H1 (cell line): ENCODE measurements around the gene SON. TPM values are rescaled to one million over a fixed set of nuclear protein-coding genes. Genes with fewer than 3 reads are reported as not detected.

ENCODE experiments used
- CTCF ChIA-PET: fragments of 300-600 bp; sonication (Branson Sonifier 250); formaldehyde crosslinking; loops from one replicate; lab custom pipeline; 2021; ENCODE audit not compliant: partially characterized antibody; lab: Charles Lee
- POLR2A ChIA-PET: fragments of 300-600 bp; sonication (Branson Sonifier 250); formaldehyde crosslinking; loops from one replicate; lab custom pipeline; 2021; ENCODE audit warnings: inconsistent platforms; ENCODE audit not compliant: partially characterized antibody; lab: Charles Lee
- DNase-seq, 2 experiments: peaks; one replicate each; pipeline versions ENCODE4 v3.0.0 to v3.0.0-alpha.2; 2010 to 2022; ENCODE audit warnings: low spot score in 2 of 2, low read depth in 1 of 2, mixed read lengths in 1 of 2
- FAIRE-seq: peaks from 2 replicates; lab custom pipeline; 2011; peaks lifted over from hg19 to GRCh38; lab: Jason Lieb, UNC
- H2AFZ ChIP-seq: 2 replicates; pipeline ENCODE4 v1.8.1; 2012; ENCODE audit warnings: low read length, inconsistent platforms
- H2AK5ac ChIP-seq: 2 replicates; pipeline ENCODE4 v1.6.1; 2013; ENCODE audit warnings: low read depth, low read length
- H2BK120ac ChIP-seq: replicated peaks from 2 replicates; pipeline ENCODE3; 2013; ENCODE audit warnings: low read depth, low read length, inconsistent platforms
- H2BK12ac ChIP-seq: 2 replicates; pipeline ENCODE4 v1.6.1; 2013; ENCODE audit warnings: low read depth, low read length
- H2BK15ac ChIP-seq: 2 replicates; pipeline ENCODE4 v1.6.1; 2013; ENCODE audit warnings: low read length
- H2BK20ac ChIP-seq: 2 replicates; pipeline ENCODE4 v1.6.1; 2013; ENCODE audit warnings: low read length
- H2BK5ac ChIP-seq: 2 replicates; pipeline ENCODE4 v1.6.1; 2013; ENCODE audit warnings: low read depth, low read length
- H3K14ac ChIP-seq: 2 replicates; pipeline ENCODE4 v1.6.1; 2013; ENCODE audit warnings: inconsistent platforms; ENCODE audit not compliant: insufficient read length
- H3K18ac ChIP-seq: 2 replicates; pipeline ENCODE4 v1.6.1; 2013; ENCODE audit warnings: low read length; ENCODE audit errors: extremely low read depth
- H3K23ac ChIP-seq: 2 replicates; pipeline ENCODE4 v1.6.1; 2013; ENCODE audit warnings: inconsistent platforms; ENCODE audit not compliant: insufficient read length
- H3K23me2 ChIP-seq: 2 replicates; pipeline ENCODE4 v1.6.1; 2013; ENCODE audit warnings: low read depth, low read length
- H3K27ac ChIP-seq: 2 replicates; pipeline ENCODE4 v1.6.1; 2011; ENCODE audit warnings: low read depth, low read length, inconsistent platforms
- H3K27me3 ChIP-seq, 4 experiments: replicated peaks in 1 of 4; 1 replicate in 1 of 4; 2 replicates in 3 of 4; pipeline versions ENCODE4 v1.6.1 to v1.8.1; 2011 to 2013; ENCODE audit warnings: low read length in 3 of 4, mild to moderate bottlenecking in 3 of 4, inconsistent platforms in 2 of 4, mixed read lengths in 2 of 4, moderate library complexity in 1 of 4; ENCODE audit not compliant: control insufficient read depth in 3 of 4, insufficient read depth in 3 of 4; ENCODE audit errors: extremely low read depth in 1 of 4
- H3K36me3 ChIP-seq, 4 experiments: 2 replicates each; pipeline versions ENCODE4 v1.6.1 to v1.8.1; 2011 to 2013; ENCODE audit warnings: mild to moderate bottlenecking in 4 of 4, low read length in 3 of 4, moderate library complexity in 2 of 4, control low read depth in 1 of 4, inconsistent platforms in 1 of 4; ENCODE audit not compliant: insufficient read depth in 4 of 4, control insufficient read depth in 2 of 4
- H3K4ac ChIP-seq: replicated peaks from 2 replicates; pipeline ENCODE3; 2013; ENCODE audit warnings: low read length, low read depth, mixed read lengths, inconsistent platforms; ENCODE audit not compliant: insufficient read length
- H3K4me1 ChIP-seq, 4 experiments: replicated peaks in 1 of 4; 1 replicate in 1 of 4; 2 replicates in 3 of 4; pipeline versions ENCODE4 v1.6.1 to v1.8.1; 2011 to 2013; ENCODE audit warnings: low read length in 3 of 4, inconsistent platforms in 2 of 4, mixed read lengths in 1 of 4; ENCODE audit not compliant: insufficient read depth in 4 of 4, control insufficient read depth in 3 of 4
- H3K4me2 ChIP-seq, 2 experiments: 2 replicates each; pipeline versions ENCODE4 v1.6.1 to v1.8.1; 2011 to 2013; ENCODE audit warnings: low read depth in 2 of 2, low read length in 2 of 2, control low read depth in 1 of 2, inconsistent platforms in 1 of 2, mild to moderate bottlenecking in 1 of 2; ENCODE audit not compliant: insufficient read depth in 1 of 2
- H3K4me3 ChIP-seq, 4 experiments: fragments of 200-600, 300-600 bp in 1 of 4; sonication (generic), shearing (Covaris generic), sonication (Bioruptor Twin) in 1 of 4; 2 replicates each; pipeline versions ENCODE4 v1.5.1 to v1.8.1; 2011 to 2016; ENCODE audit warnings: low read length in 4 of 4, low read depth in 3 of 4, control low read depth in 2 of 4, inconsistent platforms in 2 of 4, mild to moderate bottlenecking in 2 of 4, mixed read lengths in 1 of 4, moderate library complexity in 1 of 4; ENCODE audit not compliant: insufficient read depth in 2 of 4; ENCODE audit errors: extremely low read depth in 1 of 4
- H3K56ac ChIP-seq: replicated peaks from 2 replicates; pipeline ENCODE3; 2013; ENCODE audit warnings: low read depth, mild to moderate bottlenecking, mixed read lengths, low read length, inconsistent platforms; ENCODE audit not compliant: insufficient read length
- H3K79me1 ChIP-seq: 2 replicates; pipeline ENCODE4 v1.6.1; 2013; ENCODE audit warnings: low read depth, low read length, control low read depth
- H3K79me2 ChIP-seq, 2 experiments: 2 replicates each; pipeline versions ENCODE4 v1.6.1 to v1.8.1; 2012 to 2013; ENCODE audit warnings: low read length in 2 of 2, mild to moderate bottlenecking in 2 of 2, inconsistent platforms in 1 of 2; ENCODE audit not compliant: insufficient read depth in 2 of 2, control insufficient read depth in 1 of 2
- H3K9ac ChIP-seq, 4 experiments: replicated peaks in 1 of 4; 1 replicate in 1 of 4; 2 replicates in 3 of 4; pipeline versions ENCODE4 v1.6.1 to v1.8.1; 2011 to 2013; ENCODE audit warnings: low read depth in 3 of 4, low read length in 3 of 4, control low read depth in 2 of 4, mild to moderate bottlenecking in 2 of 4, moderate library complexity in 2 of 4, inconsistent platforms in 1 of 4; ENCODE audit errors: extremely low read depth in 1 of 4
- H3K9me3 ChIP-seq, 2 experiments: 2 replicates each; pipeline versions ENCODE4 v1.6.1 to v1.8.1; 2012 to 2013; ENCODE audit warnings: mild to moderate bottlenecking in 2 of 2, moderate library complexity in 2 of 2, control low read depth in 1 of 2, inconsistent platforms in 1 of 2, low read depth in 1 of 2, low read length in 1 of 2, mixed read lengths in 1 of 2; ENCODE audit not compliant: insufficient read depth in 2 of 2
- H4K20me1 ChIP-seq, 2 experiments: replicated peaks in 1 of 2; 2 replicates each; pipeline versions ENCODE3 to v1.8.1; 2011 to 2013; ENCODE audit warnings: inconsistent platforms in 2 of 2, low read length in 2 of 2, mild to moderate bottlenecking in 1 of 2; ENCODE audit not compliant: insufficient read depth in 2 of 2, control insufficient read depth in 1 of 2
- H4K5ac ChIP-seq: 2 replicates; pipeline ENCODE4 v1.6.1; 2013; ENCODE audit warnings: low read length, low read depth, mixed read lengths, inconsistent platforms; ENCODE audit not compliant: insufficient read length
- H4K8ac ChIP-seq: 2 replicates; pipeline ENCODE4 v1.8.0; 2013; ENCODE audit warnings: mild to moderate bottlenecking, moderate library complexity, low read length, inconsistent platforms; ENCODE audit not compliant: insufficient read depth; ENCODE audit errors: extremely low read depth
- H4K91ac ChIP-seq: replicated peaks from 2 replicates; pipeline ENCODE3; 2013; ENCODE audit warnings: low read length, mixed read lengths, inconsistent platforms; ENCODE audit not compliant: insufficient read length
- ATF3 ChIP-seq: IDR thresholded peaks from 2 replicates; pipeline ENCODE4 v1.6.1; 2011; ENCODE audit warnings: low read depth, mild to moderate bottlenecking, low read length; ENCODE audit not compliant: insufficient read depth
- CBX8 ChIP-seq: fragments of 300-800, 300-1000 bp; sonication (generic); IDR thresholded peaks from 2 replicates; pipeline ENCODE4 v1.7.1; 2016; ENCODE audit warnings: low read depth, low read length, borderline replicate concordance
- CTBP2 ChIP-seq: IDR thresholded peaks from 2 replicates; pipeline ENCODE4 v1.7.0; 2011; ENCODE audit warnings: borderline replicate concordance, mild to moderate bottlenecking, moderate library complexity, mixed read lengths, low read length; ENCODE audit not compliant: insufficient read depth, insufficient read length
- EGR1 ChIP-seq: IDR thresholded peaks from 2 replicates; pipeline ENCODE4 v1.6.1; 2011; ENCODE audit warnings: low read depth, low read length, borderline replicate concordance
- HDAC2 ChIP-seq, 2 experiments: fragments of 300-600 bp in 1 of 2; sonication (generic) in 1 of 2; IDR thresholded peaks; 2 replicates each; pipeline ENCODE4 v1.6.1; 2011 to 2012; ENCODE audit warnings: low read depth in 2 of 2, low read length in 2 of 2, mild to moderate bottlenecking in 2 of 2, moderate library complexity in 2 of 2, borderline replicate concordance in 1 of 2, inconsistent platforms in 1 of 2
- HDAC6 ChIP-seq: IDR thresholded peaks from one replicate; pipeline ENCODE4 v1.7.1; 2012; ENCODE audit warnings: low read depth, mild to moderate bottlenecking, inconsistent platforms, low read length, moderate library complexity
- KDM1A ChIP-seq: fragments of 200-600, 300-600 bp; sonication (generic); IDR thresholded peaks from 2 replicates; pipeline ENCODE4 v1.7.1; 2016; ENCODE audit warnings: mild to moderate bottlenecking, low read length, borderline replicate concordance
- PHF8 ChIP-seq: fragments of 200-600 bp; sonication (generic); conservative IDR thresholded peaks from 2 replicates; pipeline ENCODE4 v1.7.1; 2012; ENCODE audit warnings: low read depth, mild to moderate bottlenecking, inconsistent platforms, low read length, moderate library complexity
- POLR2AphosphoS5 ChIP-seq: IDR thresholded peaks from 2 replicates; pipeline ENCODE4 v1.6.1; 2011; ENCODE audit warnings: low read depth, low read length
- SAP30 ChIP-seq: fragments of 300-600 bp; sonication (generic); IDR thresholded peaks from 2 replicates; pipeline ENCODE4 v1.7.1; 2012; ENCODE audit warnings: low read length, moderate library complexity, mild to moderate bottlenecking, inconsistent platforms; ENCODE audit not compliant: insufficient read depth, insufficient replicate concordance
- WGBS, 2 experiments: shearing (Covaris generic) in 1 of 2; methylation state at CpG; one replicate each; pipeline versions ENCODE4 v1.1.6 to v1.1.7; 2013 to 2015; ENCODE audit warnings: low lambda C conversion rate in 2 of 2, mixed read lengths in 2 of 2, inconsistent platforms in 1 of 2, low coverage in 1 of 2, missing lambda C conversion rate in 1 of 2; ENCODE audit not compliant: insufficient replicate concordance in 2 of 2, insufficient coverage in 1 of 2, insufficient read length in 1 of 2; ENCODE audit errors: extremely low coverage in 1 of 2, missing lambda C conversion rate in 1 of 2; 5-methylcytosine and 5-hydroxymethylcytosine counted together
- polyA plus RNA-seq, 7 experiments: library from polyadenylated mRNA; depleted of rRNA in 3 of 7; stranded (reverse) in 5 of 7; unstranded in 2 of 7; fragments of >200 nt in 5 of 7; fragments of 200-250 nt in 2 of 7; gene quantifications; 1 replicate in 5 of 7; 2 replicates in 1 of 7; 4 replicates in 1 of 7; pipeline versions ENCODE4 v1.2.1 to v1.2.3, GENCODE V29; 2011 to 2013; ENCODE audit warnings: missing spikeins in 2 of 7, mixed read lengths in 2 of 7
- total RNA-seq: library from RNA; stranded (reverse); fragmentation: NEBNext Ultra II Directional; extraction: Animal tissue kit (Norgen Biotek cat#: 25700); gene quantifications from 2 replicates; pipeline ENCODE4 v1.2.1, GENCODE V29; 2021

The SON gene
- total and polyA plus RNA-seq, 2 of the 8 experiments (the other 6 are each of a cell fraction or from before 2014, with no cell fraction given): 122 to 274 TPM

DNA sequence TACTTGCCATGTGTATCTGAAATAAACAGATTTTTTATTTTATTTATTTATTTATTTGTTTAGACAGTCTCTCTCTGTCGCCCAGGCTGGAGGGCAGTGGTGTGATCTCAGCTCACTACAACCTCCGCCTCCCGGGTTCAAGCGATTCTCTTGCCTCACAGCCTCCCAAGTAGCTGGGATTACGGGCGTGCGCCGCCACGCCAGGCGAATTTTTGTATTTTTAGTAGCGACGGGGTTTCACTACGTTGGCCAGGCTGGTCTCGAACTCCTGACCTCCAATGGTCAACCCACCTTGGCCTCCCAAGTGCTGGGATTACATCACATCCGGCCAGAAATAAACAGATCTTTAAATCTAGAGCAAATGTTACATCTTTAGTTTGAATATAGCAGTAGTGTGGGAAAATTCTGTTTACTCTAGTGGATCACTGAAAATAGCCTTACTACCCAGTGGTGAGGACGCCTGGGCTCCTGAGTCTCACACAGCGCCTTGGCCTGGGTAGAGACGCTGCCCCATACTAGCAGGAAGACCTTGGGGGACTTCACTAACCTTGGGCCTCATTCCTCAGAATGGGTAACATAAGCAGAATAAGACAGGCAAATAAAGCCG is 1.6 kb upstream of the SON start:
- H2BK15ac ChIP-seq: no peak overlapping the region
- TF ChIP-seq ATF3 (no peak), HDAC6 (no peak), EGR1 (no peak), HDAC2 (IDR thresholded peaks at IDR 0.05; ENCODE audit: borderline replicate concordance in 1 of 2, low read depth in 2 of 2, low read length in 2 of 2) (no peak; a peak in 1 of 4 replicates), SAP30 (peak; percentile 37), PHF8 (0 out of 2 replicates have a peak, but pooled peaks have one; percentile 5), POLR2AphosphoS5 (no peak), KDM1A (0 out of 2 replicates have a peak, but pooled peaks have one; percentile 26), CTBP2 (no peak), CBX8 (no peak)
- no peak overlapping the region; the same call in 1 of the 2 replicates for H2BK20ac ChIP-seq
- H3K9me3 ChIP-seq: no peaks in the 10 kb centered on the region
- H2BK120ac ChIP-seq: no peak overlapping the region
- H3K14ac ChIP-seq: no peak overlapping the region
- peak overlapping the region; percentile 91 to 99 (median 95) for H3K4me3 ChIP-seq
- no peak overlapping the region for H2AFZ ChIP-seq
- peaks cover 0 to 2% (median 0%) of the 10 kb centered on the region in 4 experiments; a peak in 3 of 7 replicates for H3K4me1 ChIP-seq
- no peak for FAIRE-seq
- no peak overlapping the region; the same call in 1 of the 2 replicates for H2BK12ac ChIP-seq
- no peaks in the 10 kb centered on the region for H3K27me3 ChIP-seq
- POLR2A ChIA-PET: interaction anchor here (1.0 to 6.3 kb wide), 10 partner anchors 11 to 179 kb away, joined by 3 to 64 read pairs (median 3); partner anchors contain the start of gene DONSON
- peak overlapping the region; percentile 82 for H3K56ac ChIP-seq
- peak overlapping the region; percentile 88 for H2AK5ac ChIP-seq
- peak overlapping the region; percentile 87; the same call in 1 of the 2 replicates for H4K8ac ChIP-seq
- peak overlapping the region; percentile 75 for H3K4ac ChIP-seq
- H3K18ac ChIP-seq: peak overlapping the region; percentile 52; the same call in 1 of the 2 replicates
- H3K4me2 ChIP-seq: peak overlapping the region; percentile 76 to 78
- DNase-seq: no peak
- H3K23ac ChIP-seq: no peak overlapping the region
- peak overlapping the region; percentile 83 for H4K91ac ChIP-seq
- peaks cover 8 to 10% of the 10 kb centered on the region in 2 experiments for H4K20me1 ChIP-seq
- H3K23me2 ChIP-seq: peaks cover 10% of the 10 kb centered on the region
- WGBS, 2 experiments: 60% methylated on average over 19 of the region's 19 CpGs; no CpG with 5 or more reads in 1 of the 2 experiments
- H2BK5ac ChIP-seq: peak overlapping the region; percentile 99
- H3K9ac ChIP-seq: peak overlapping the region; percentile 80 to 98 (median 96)
- CTCF ChIA-PET: interaction anchor here (0.6 kb wide), 1 partner anchor 427 kb away, joined by 3 read pairs; no protein-coding TSS in a partner anchor
- H3K36me3 ChIP-seq: peaks cover 16 to 43% (median 26%) of the 10 kb centered on the region in 4 experiments
- no peaks in the 10 kb centered on the region; the same call in 1 of the 2 replicates for H3K79me1 ChIP-seq
- H3K79me2 ChIP-seq: peaks cover 48 to 86% of the 10 kb centered on the region in 2 experiments
- peak overlapping the region; percentile 99; the same call in 1 of the 2 replicates for H3K27ac ChIP-seq
- peak overlapping the region; percentile 72 for H4K5ac ChIP-seq
